Lung (tissue), 12 donors: ENCODE measurements around the gene TENM4. TPM values are rescaled to one million over a fixed set of nuclear protein-coding genes. Genes with fewer than 3 reads are reported as not detected.

Source experiments
- ATAC-seq: fragments of 200-7000 bp; cut with Tn5 transposase; one replicate; pipeline ENCODE4 v1.9.1; 2020; ENCODE audit warnings: moderate number of reproducible peaks; ENCODE audit not compliant: insufficient read depth, low FRiP score
- DNase-seq, 3 donors: peaks; one replicate each; pipeline ENCODE4 v3.0.0-alpha.2; 2013 to 2017
- H3K27ac ChIP-seq, 2 donors: one replicate each; pipeline ENCODE4 v1.5.1; 2013; ENCODE audit warnings: mild to moderate bottlenecking in 2 of 2, moderate library complexity in 2 of 2, control low read depth in 1 of 2, inconsistent platforms in 1 of 2, low read depth in 1 of 2, low read length in 1 of 2
- H3K27me3 ChIP-seq, 3 donors: one replicate each; pipeline ENCODE4 v1.5.1; 2013; ENCODE audit warnings: low read length in 2 of 3; ENCODE audit not compliant: control insufficient read depth in 3 of 3, insufficient read depth in 3 of 3
- H3K36me3 ChIP-seq, 4 donors: one replicate each; pipeline ENCODE4 v1.5.1; 2013; ENCODE audit warnings: low read length in 4 of 4, mild to moderate bottlenecking in 1 of 4, moderate library complexity in 1 of 4; ENCODE audit not compliant: control insufficient read depth in 4 of 4, insufficient read depth in 4 of 4
- H3K4me1 ChIP-seq, 5 donors: one replicate each; pipeline ENCODE4 v1.5.1; 2013; ENCODE audit warnings: low read length in 5 of 5, mild to moderate bottlenecking in 2 of 5, moderate library complexity in 1 of 5; ENCODE audit not compliant: control insufficient read depth in 5 of 5, insufficient read depth in 5 of 5
- H3K4me3 ChIP-seq: one replicate; pipeline ENCODE4 v1.5.1; 2013; ENCODE audit warnings: mild to moderate bottlenecking, control low read depth, moderate library complexity
- H3K9ac ChIP-seq, 2 donors: one replicate each; pipeline ENCODE4 v1.5.1; 2013; ENCODE audit warnings: low read length in 2 of 2, control low read depth in 1 of 2; ENCODE audit not compliant: insufficient read depth in 1 of 2
- H3K9me3 ChIP-seq, 4 donors: one replicate each; pipeline ENCODE4 v1.5.1; 2013; ENCODE audit warnings: low read length in 3 of 4, mild to moderate bottlenecking in 1 of 4, moderate library complexity in 1 of 4; ENCODE audit not compliant: control insufficient read depth in 4 of 4, insufficient read depth in 3 of 4
- CTCF ChIP-seq: IDR thresholded peaks from 2 replicates; pipeline ENCODE4 v1.5.1; 2012; ENCODE audit warnings: mild to moderate bottlenecking; ENCODE audit errors: control extremely low read depth, extremely low read depth
- WGBS, 2 donors: extraction: QIAGEN DNeasy Blood & Tissue Kit; methylation state at CpG; one replicate each; pipeline ENCODE4 v1.1.7; 2013; 5-methylcytosine and 5-hydroxymethylcytosine counted together
- polyA plus RNA-seq, 2 donors: library from polyadenylated mRNA; stranded (reverse); fragments of 200-250 nt; gene quantifications; one replicate each; pipeline ENCODE4 v1.2.1, GENCODE V29; 2013
- total RNA-seq, 2 donors: library from RNA; depleted of rRNA in 1 of 2; stranded (reverse); fragments of >200 nt in 1 of 2; gene quantifications; one replicate each; pipeline ENCODE4 v1.2.1, GENCODE V29; 2014 to 2021
- donor health status: control.
- donor health status: control.
- donor health status: Bipolar disorder and iron deficiency.
- donor health status: healthy.
- donor health status: DM: yes; HTN: yes; CAD: no.

Gene TENM4
- total and polyA plus RNA-seq, 4 donors, result 0.28 to 16.4 (median 3.2) TPM

- Histone ChIP-seq H3K27ac (peak overlapping the region in 1 of 2 donors; percentile 67), H3K36me3 (no peaks in the 10 kb centered on the region)
These were observed 600.2 kb downstream of the TENM4 start for GRCh38 chr11:78840623-78841022.

GRCh38 chr11:78840200-78840599 lies 600.6 kb downstream of the TENM4 start:
- H3K27me3 ChIP-seq, result no peaks in the 10 kb centered on the region
- DNase-seq (peak in 2 of 3 donors; percentile 80 to 91), ATAC-seq (peak; percentile 50)
- no peak overlapping the region for H3K9ac ChIP-seq
- H3K4me1 ChIP-seq, result peaks cover 0 to 13% (median 5%) of the 10 kb centered on the region in 5 donors
- H3K9me3 ChIP-seq, result no peaks in the 10 kb centered on the region
- no peak overlapping the region for H3K4me3 ChIP-seq
- WGBS, 2 donors, result 62 to 74% methylated on average over 3 of the region's 3 CpGs
- H3K27ac ChIP-seq, result peak overlapping the region in 1 of 2 donors; percentile 67
- TF ChIP-seq CTCF, result no peak
- no peaks in the 10 kb centered on the region for H3K36me3 ChIP-seq

More at GRCh38 chr11:78840623-78841022, 600.2 kb downstream of the TENM4 start:
- no peak for TF ChIP-seq CTCF
- WGBS, 2 donors, result 54 to 63% methylated on average over 4 of the region's 4 CpGs
- Histone ChIP-seq H3K27me3 (no peaks in the 10 kb centered on the region), H3K9me3 (no peaks in the 10 kb centered on the region), H3K4me1 (peaks cover 0 to 13% (median 5%) of the 10 kb centered on the region in 5 donors), H3K4me3 (no peak overlapping the region), H3K9ac (no peak overlapping the region)
- peak in 1 of 3 donors; percentile 19 for DNase-seq
- peak; percentile 61 for ATAC-seq

GRCh38 chr11:78838417-78838816 lies 602.4 kb downstream of the TENM4 start:
- DNase-seq, result no peak
- ATAC-seq, result no peak

More at GRCh38 chr11:78838417-78838816, 602.4 kb downstream of the TENM4 start:
- H3K4me3 ChIP-seq, result no peak overlapping the region
- 61 to 68% methylated on average over 2 of the region's 2 CpGs for WGBS, 2 donors
- TF ChIP-seq CTCF, result no peak
- no peaks in the 10 kb centered on the region for H3K27me3 ChIP-seq
- no peaks in the 10 kb centered on the region for H3K36me3 ChIP-seq
- no peak overlapping the region for H3K27ac ChIP-seq
- H3K4me1 ChIP-seq, result peaks cover 0 to 13% (median 5%) of the 10 kb centered on the region in 5 donors
- no peak overlapping the region for H3K9ac ChIP-seq
- no peaks in the 10 kb centered on the region for H3K9me3 ChIP-seq
